DMS79 (cell line): ENCODE data around the gene TMEM74B.
"Not testable (repeated sequence)": the region's sequence is repeated elsewhere in the genome, so short reads cannot be mapped to it uniquely, and the experiment has no call there.

Source experiments
- DNase-seq: peaks from one replicate; lab custom pipeline; 2025; lab: John Stamatoyannopoulos, UW

TMEM74B gene

GRCh38 chr20:1178623-1179022 lies 6.2 kb downstream of the TMEM74B start:
- no peak for DNase-seq

- no peak for DNase-seq
Observed at GRCh38 chr20:1178103-1178502, 6.7 kb downstream of the TMEM74B start.

GRCh38 chr20:1177680-1178079 lies 7.1 kb downstream of the TMEM74B start:
- no peak for DNase-seq

- no peak for DNase-seq
Observed at GRCh38 chr20:1174787-1175186, 10.0 kb downstream of the TMEM74B start.

- DNase-seq: no peak
Observed at GRCh38 chr20:1173698-1174097, 11.1 kb downstream of the TMEM74B start.

GRCh38 chr20:1171461-1172093 lies 13.2 kb downstream of the TMEM74B start:
- DNase-seq: no peak

GRCh38 chr20:1169224-1169623 lies 15.6 kb downstream of the TMEM74B start:
- DNase-seq: no peak

GRCh38 chr20:1166948-1167720 lies 17.6 kb downstream of the TMEM74B start:
- DNase-seq: no peak

GRCh38 chr20:1165941-1166340 lies 18.8 kb downstream of the TMEM74B start:
- DNase-seq: no peak

- DNase-seq: no peak
Observed at GRCh38 chr20:1165521-1165920, 19.3 kb downstream of the TMEM74B start.

GRCh38 chr20:1164871-1165270 lies 19.9 kb downstream of the TMEM74B start:
- no peak for DNase-seq

GRCh38 chr20:1163653-1164052 lies 21.1 kb downstream of the TMEM74B start:
- DNase-seq: no peak

- no peak for DNase-seq
Observed at GRCh38 chr20:1163105-1163504, 21.7 kb downstream of the TMEM74B start.

GRCh38 chr20:1160991-1161390 lies 23.8 kb downstream of the TMEM74B start:
- no peak for DNase-seq

- no peak for DNase-seq
Observed at GRCh38 chr20:1160496-1160895, 24.3 kb downstream of the TMEM74B start.

- DNase-seq: no peak
Observed at GRCh38 chr20:1155342-1155741, 29.4 kb downstream of the TMEM74B start.

- DNase-seq: no peak
Observed at GRCh38 chr20:1154691-1155090, 30.1 kb downstream of the TMEM74B start.

- no peak for DNase-seq
Observed at GRCh38 chr20:1154226-1154625, 30.6 kb downstream of the TMEM74B start.

- no peak for DNase-seq
Observed at GRCh38 chr20:1150968-1151367, 33.8 kb downstream of the TMEM74B start.

- DNase-seq: no peak
Observed at GRCh38 chr20:1150218-1150617, 34.6 kb downstream of the TMEM74B start.

GRCh38 chr20:1149812-1150211 lies 35.0 kb downstream of the TMEM74B start:
- not testable (repeated sequence) for DNase-seq

GRCh38 chr20:1146957-1147356 lies 37.8 kb downstream of the TMEM74B start:
- DNase-seq: no peak

GRCh38 chr20:1144401-1145172 lies 40.2 kb downstream of the TMEM74B start:
- no peak for DNase-seq
